Measurements from ENCODE around the gene CRYBG1. TPM values are rescaled to one million over a fixed set of nuclear protein-coding genes. Genes with fewer than 3 reads are reported as not detected.

Gene CRYBG1
- 3.7 and 10.2 TPM in 2 replicates for total RNA-seq

DNA sequence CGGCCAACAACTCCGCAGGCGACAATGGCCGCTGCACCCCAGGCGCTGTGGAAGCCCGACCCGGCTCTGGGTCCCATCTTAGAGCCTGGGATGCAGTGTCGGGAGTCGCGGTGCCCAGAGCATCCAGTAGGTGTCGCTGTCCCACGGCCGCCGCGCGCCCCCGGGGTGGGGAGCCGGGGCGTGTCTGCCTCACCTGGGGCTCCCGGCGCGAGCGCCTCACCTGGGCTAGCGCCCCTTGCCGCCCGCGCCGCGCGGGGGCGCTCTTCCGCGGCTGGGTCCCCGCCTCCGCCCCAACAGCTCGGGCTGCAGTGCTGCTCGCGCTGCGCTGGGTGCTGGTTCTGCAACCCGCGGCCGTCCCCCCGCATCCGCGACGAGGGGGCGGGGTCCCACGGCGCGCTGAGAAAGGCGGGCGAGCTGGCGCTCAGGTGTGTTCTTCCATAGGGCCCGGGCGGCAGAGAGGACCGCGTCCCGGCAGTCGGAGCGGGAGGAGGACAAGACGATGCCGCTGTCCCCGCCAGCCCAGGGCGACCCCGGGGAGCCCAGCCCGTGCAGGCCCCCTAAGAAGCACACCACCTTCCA lies at the start of gene CRYBG1:
Gene CRYBG1, plus strand, starts transcription at position 308 of the 579 bp plus-strand sequence. Its CDS starts 192 bp downstream, at position 500.

GRCh38 chr6:106325336-106326178 lies 35.0 kb upstream of the CRYBG1 start, which contains the start of gene ATG5:
Gene ATG5 (minus strand): TSS chr6:106325760. CDS start chr6:106316208, 9,552 bp downstream.

Other genes starting within 250 kb of the CRYBG1 start
- 21.4 and 25.4 TPM in 2 replicates for gene ATG5, start 35.0 kb upstream of the CRYBG1 start, total RNA-seq

Measured in pericardium fibroblast (primary cell).